PC-9 (cell line): ENCODE results near the gene FAM72C. TPM values are rescaled to one million over a fixed set of nuclear protein-coding genes. Genes with fewer than 3 reads are reported as not detected.
"Not testable (repeated sequence)": the region's sequence is repeated elsewhere in the genome, so short reads cannot be mapped to it uniquely, and the experiment has no call there.

Source experiments
- Bru-seq: library from RNA; stranded (reverse); fragments of 400-500 nt; gene quantifications from one replicate; lab custom pipeline; 2021; lab: Mats Ljungman, UMichigan
- BruChase-seq, 2 experiments: library from RNA; stranded (reverse); fragments of 400-500 nt; gene quantifications; one replicate each; lab custom pipeline; 2021; lab: Mats Ljungman, UMichigan
- BruUV-seq: library from RNA; stranded (reverse); fragments of 400-500 nt; replicated peaks from 2 replicates; lab custom pipeline; 2021; lab: Mats Ljungman, UMichigan
- CTCF ChIA-PET: fragments of 300-600 bp; sonication (Branson Sonifier 250); formaldehyde crosslinking; loops from one replicate; lab custom pipeline; 2022; ENCODE audit warnings: antibody characterized with exemption; lab: Charles Lee
- POLR2A ChIA-PET: fragments of 300-600 bp; sonication (Branson Sonifier 250); formaldehyde crosslinking; loops from one replicate; lab custom pipeline; 2022; ENCODE audit warnings: antibody characterized with exemption; ENCODE audit not compliant: unreplicated experiment; lab: Charles Lee
- DNase-seq, 2 experiments: peaks; one replicate each; pipeline versions ENCODE4 v3.0.0 to v3.0.0-alpha.2; 2015 to 2022; ENCODE audit warnings: mixed read lengths in 1 of 2
- H2AFZ ChIP-seq: fragments of 200-600 bp; sonication (generic); 2 replicates; pipeline ENCODE4 v1.8.1; 2017; ENCODE audit warnings: antibody characterized with exemption
- H3F3A ChIP-seq: fragments of 200-600 bp; sonication (generic); 2 replicates; pipeline ENCODE4 v1.8.1; 2017; ENCODE audit warnings: antibody characterized with exemption, mild to moderate bottlenecking, low read depth; ENCODE audit not compliant: insufficient read depth
- H3K27ac ChIP-seq: fragments of 200-600 bp; sonication (generic); 2 replicates; pipeline ENCODE4 v1.6.1; 2016; ENCODE audit warnings: mixed run types
- H3K27me3 ChIP-seq: fragments of 200-600 bp; sonication (generic); 2 replicates; pipeline ENCODE4 v1.6.1; 2016; ENCODE audit warnings: low read depth, mixed run types; ENCODE audit not compliant: insufficient read depth
- H3K36me3 ChIP-seq: fragments of 200-600 bp; sonication (generic); 2 replicates; pipeline ENCODE4 v1.6.1; 2016; ENCODE audit warnings: low read depth, mixed run types
- H3K4me1 ChIP-seq: fragments of 200-600 bp; sonication (generic); replicated peaks from 2 replicates; pipeline ENCODE4 v1.6.1; 2016; ENCODE audit warnings: mixed run types; ENCODE audit not compliant: insufficient read depth
- H3K4me2 ChIP-seq: fragments of 200-600 bp; sonication (generic); 2 replicates; pipeline ENCODE4 v1.6.1; 2017; ENCODE audit warnings: mixed run types
- H3K4me3 ChIP-seq: fragments of 200-600 bp; sonication (generic); 2 replicates; pipeline ENCODE4 v1.6.1; 2016; ENCODE audit warnings: mixed run types
- H3K79me2 ChIP-seq: fragments of 200-600 bp; sonication (generic); 2 replicates; pipeline ENCODE4 v1.6.1; 2017; ENCODE audit warnings: low read depth, mixed run types
- H3K9me2 ChIP-seq: fragments of 200-600 bp; sonication (generic); 2 replicates; pipeline ENCODE4 v1.8.1; 2017; ENCODE audit warnings: mild to moderate bottlenecking; ENCODE audit not compliant: insufficient read depth
- H3K9me3 ChIP-seq: fragments of 200-600 bp; sonication (generic); 2 replicates; pipeline ENCODE4 v1.8.1; 2016; ENCODE audit warnings: low read depth; ENCODE audit not compliant: insufficient read depth
- H4K20me1 ChIP-seq: fragments of 200-600 bp; sonication (generic); 2 replicates; pipeline ENCODE4 v1.8.1; 2017; ENCODE audit not compliant: insufficient read depth
- intact Hi-C: fragments of 100-400 bp; cut with micrococcal nuclease; formaldehyde crosslinking; loops from one replicate; pipeline ENCODE4 v1.10.0; 2022; ENCODE audit not compliant: unreplicated experiment
- long read RNA-seq: library from polyadenylated mRNA; stranded (forward); transcript quantifications from one replicate; pipeline ENCODE4 v2.0.0, GENCODE V29; 2022
- total RNA-seq: library from RNA; stranded (reverse); gene quantifications from 2 replicates; pipeline ENCODE4 v1.2.3, GENCODE V29; 2021

FAM72C gene
- total RNA-seq: 1.3 and 1.7 TPM in 2 replicates
- Bru-seq, nascent RNA: percentile 26 among the genes with signal in this experiment
- BruChase-seq, experiment 1, labeled RNA remaining after a 2-hour chase: percentile 21 among the genes with signal in this experiment
- BruChase-seq, experiment 2, labeled RNA remaining after a 6-hour chase: percentile 21 among the genes with signal in this experiment
- long read RNA-seq, partial matches to known transcripts: 0 of 1 reads
- long read RNA-seq, other reads (novel, unspliced or antisense): 1 of 1 reads

DNA sequence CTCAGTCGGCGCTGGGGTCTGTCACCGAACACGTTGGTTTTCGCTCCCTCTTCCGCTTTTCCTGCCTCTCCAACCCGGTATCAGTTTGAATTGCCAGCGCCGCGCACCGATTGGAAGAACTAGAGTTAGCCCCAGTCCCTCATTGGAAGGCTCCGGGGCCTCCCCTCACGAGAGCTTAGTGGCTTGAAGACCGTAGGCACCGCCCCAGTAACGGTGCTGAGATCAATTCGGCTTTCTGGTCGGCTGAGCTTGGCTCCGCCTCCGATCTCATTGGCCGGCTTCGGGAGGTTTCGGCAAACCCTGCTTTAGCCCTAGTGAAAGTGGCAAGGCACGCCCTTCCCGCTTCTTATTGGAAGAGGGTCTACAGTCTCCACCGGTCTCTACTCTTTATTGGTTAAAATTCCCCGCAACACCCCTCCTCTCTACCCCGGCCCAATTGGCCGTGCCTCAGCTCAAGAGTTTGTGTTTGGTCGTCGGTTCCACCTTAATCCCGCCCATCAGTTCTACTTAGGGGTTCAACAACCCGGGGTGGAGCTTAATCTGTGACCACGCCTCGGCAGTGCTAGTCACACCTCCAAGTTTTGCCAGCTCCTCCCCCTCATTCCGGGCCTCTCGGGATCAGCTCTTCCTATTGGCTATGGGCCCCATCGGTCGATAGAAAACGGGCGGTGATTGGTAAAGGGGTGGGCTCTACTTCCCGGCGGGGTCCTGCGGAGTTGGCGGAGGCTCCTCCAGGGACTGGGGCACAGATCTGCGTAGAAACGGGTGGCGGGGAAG, at the start of gene FAM72C:
FAM72C (minus strand) TSS at position 63 of the 777 bp plus-strand sequence. CDS start 845 bp downstream, outside the sequence.
- POLR2A ChIA-PET, H3F3A ChIP-seq: not testable (repeated sequence)

DNA sequence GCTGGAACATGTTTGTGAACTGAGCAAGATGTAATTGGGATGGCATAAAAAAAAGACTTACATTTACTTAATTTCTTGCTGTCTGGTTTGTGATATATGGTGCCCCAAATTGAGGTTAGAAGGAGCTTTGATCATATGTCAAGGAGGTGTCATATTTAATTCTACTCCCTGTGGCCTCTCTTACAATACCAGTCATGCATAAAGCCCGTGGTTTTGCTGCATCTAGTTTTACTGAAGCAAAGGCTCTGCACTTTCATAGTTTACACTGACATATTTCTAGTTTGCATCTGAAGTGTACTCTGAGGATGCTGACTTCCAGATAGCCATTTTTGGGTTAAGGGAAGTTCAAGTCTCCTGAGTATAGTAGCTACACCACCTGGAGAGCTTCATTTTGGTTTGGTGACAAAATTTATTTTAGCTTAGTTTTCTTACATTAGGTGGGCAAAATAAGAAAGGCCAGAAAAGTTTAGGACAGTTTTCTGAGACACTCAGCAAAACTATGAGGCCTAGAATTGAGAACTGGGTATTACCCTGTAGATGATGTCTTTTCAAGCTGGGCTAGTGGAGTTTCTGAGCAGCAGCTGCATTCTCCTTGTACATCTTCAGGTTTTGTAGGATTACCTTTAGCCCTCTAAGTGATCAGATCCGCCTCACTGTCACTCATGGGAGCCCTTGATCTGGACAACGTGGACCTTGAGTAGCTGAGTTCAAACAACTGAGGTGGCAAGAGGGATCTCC, 48.4 kb upstream of the FAM72C start:
- H3K27ac ChIP-seq, H2AFZ ChIP-seq, DNase-seq, POLR2A ChIA-PET, H4K20me1 ChIP-seq, H3K9me3 ChIP-seq, H3K27me3 ChIP-seq, CTCF ChIA-PET, H3K4me2 ChIP-seq, H3K4me3 ChIP-seq, H3K9me2 ChIP-seq, H3F3A ChIP-seq, H3K4me1 ChIP-seq, intact Hi-C loops, BruUV-seq, H3K79me2 ChIP-seq, H3K36me3 ChIP-seq: not testable (repeated sequence)

More for the DNA sequence above, at the start of gene FAM72C:
- H3K79me2 ChIP-seq, CTCF ChIA-PET, H3K27me3 ChIP-seq, H3K36me3 ChIP-seq, DNase-seq, H2AFZ ChIP-seq, intact Hi-C loops, H3K27ac ChIP-seq, H3K4me1 ChIP-seq, H3K9me3 ChIP-seq, BruUV-seq, H4K20me1 ChIP-seq, H3K4me2 ChIP-seq, H3K9me2 ChIP-seq, H3K4me3 ChIP-seq: not testable (repeated sequence)

DNA sequence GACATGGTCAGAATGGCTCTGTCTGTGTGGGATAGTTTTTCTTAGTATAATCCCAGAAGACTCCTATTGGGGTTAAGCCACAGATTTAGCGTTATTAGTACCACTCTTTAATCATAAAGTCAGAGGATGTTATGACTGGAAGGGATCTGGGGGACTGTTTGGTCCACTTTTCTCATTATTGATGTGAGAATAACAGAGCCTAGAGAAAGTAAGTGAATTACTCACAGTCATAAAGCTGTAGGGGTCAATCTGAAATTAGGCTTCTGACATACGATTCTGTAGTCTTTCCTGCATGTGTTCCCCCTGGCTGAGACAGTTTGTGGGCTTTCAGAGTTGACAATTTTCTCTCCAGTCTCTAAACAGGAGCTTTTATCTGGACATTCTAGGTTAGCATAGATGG, 47.3 kb upstream of the FAM72C start:
- H3K27me3 ChIP-seq, H3K4me3 ChIP-seq, H3K79me2 ChIP-seq, DNase-seq, H3K9me3 ChIP-seq, H3K4me2 ChIP-seq, H2AFZ ChIP-seq, H3K4me1 ChIP-seq, CTCF ChIA-PET, H3K9me2 ChIP-seq, H4K20me1 ChIP-seq, BruUV-seq, POLR2A ChIA-PET, intact Hi-C loops, H3K36me3 ChIP-seq, H3F3A ChIP-seq, H3K27ac ChIP-seq: not testable (repeated sequence)

DNA sequence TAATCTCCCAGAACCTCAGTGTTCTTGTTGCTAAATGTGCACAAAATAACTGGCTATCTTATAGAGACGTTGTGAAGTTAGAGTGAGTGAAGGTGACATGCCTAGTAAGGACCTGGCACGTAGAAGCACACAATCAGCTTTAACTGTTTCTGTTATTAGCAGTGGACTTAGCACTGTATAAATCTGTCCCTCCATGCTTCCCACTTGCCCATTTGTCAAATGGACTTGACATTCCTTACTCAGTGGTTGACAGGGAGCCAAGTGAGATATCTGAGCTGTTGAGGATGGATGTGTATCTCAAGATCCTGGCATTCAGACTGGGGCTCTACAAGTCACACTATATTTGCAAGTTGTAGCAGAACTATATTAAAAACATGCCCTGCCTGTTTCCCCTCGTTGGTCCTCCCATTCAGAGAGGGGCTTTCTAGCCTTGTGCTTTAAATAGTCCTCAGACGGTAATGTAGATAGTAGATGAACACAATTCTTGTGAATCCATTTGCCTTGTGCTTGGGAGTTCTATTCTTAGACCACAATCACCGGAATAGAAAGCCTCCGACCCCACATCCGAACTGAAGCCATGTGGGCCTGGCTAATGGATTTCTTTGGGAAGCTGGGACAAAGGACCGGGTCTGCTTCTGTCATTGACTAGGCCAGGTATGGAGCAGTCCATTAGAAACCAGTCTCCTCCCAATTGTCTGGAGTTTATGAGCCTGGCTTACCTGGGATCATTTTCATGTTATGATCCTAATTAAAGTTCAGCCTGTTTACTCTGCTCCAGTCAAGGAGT, 43.6 kb upstream of the FAM72C start:
- BruUV-seq, CTCF ChIA-PET, POLR2A ChIA-PET, H3K36me3 ChIP-seq, H3K9me2 ChIP-seq, H3K4me3 ChIP-seq, H3K4me2 ChIP-seq, H4K20me1 ChIP-seq, H3K4me1 ChIP-seq, DNase-seq, H3K27me3 ChIP-seq, H2AFZ ChIP-seq, H3K9me3 ChIP-seq, H3K79me2 ChIP-seq, H3F3A ChIP-seq, H3K27ac ChIP-seq, intact Hi-C loops: not testable (repeated sequence)

DNA sequence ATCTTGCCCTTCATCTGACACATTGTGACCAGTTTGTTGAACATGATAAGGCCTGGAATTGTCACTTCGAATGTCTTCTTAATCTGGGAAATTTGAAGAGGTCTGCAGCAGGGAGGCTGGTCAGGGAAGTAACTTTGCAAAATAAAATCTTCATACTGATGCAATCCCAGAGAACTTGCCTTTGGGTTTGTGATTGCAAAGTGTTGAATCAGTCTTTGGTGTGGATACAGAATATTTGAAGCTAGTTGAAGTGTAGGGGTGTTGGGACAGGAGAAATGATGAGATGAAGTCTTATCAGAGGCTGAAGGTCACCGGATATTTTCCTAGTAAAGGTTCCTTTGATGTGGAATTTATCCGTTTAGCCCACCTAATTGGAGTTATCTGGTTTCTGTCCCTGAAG, 42.7 kb upstream of the FAM72C start:
- CTCF ChIA-PET: not testable (repeated sequence)

DNA sequence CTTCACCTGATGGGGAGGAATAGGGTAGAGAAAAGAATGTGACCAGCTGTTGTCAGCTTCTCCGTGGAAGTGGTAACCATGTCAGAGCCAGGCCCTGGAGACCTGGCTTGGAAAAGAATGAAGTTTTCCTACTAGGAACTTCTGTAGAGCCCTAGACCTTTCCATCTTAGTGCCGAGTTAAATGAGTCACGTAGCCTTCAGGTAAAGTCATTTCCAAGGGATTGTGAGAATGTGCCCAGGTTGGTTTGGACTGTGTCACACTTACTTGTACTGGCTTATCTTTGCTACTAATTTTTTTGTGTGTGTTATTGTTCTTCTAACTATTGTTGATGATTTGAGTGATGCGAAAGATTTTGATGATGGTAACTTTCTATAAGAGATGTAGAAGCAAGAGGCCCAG, 42.3 kb upstream of the FAM72C start:
- H3K79me2 ChIP-seq, H3K4me3 ChIP-seq, CTCF ChIA-PET, POLR2A ChIA-PET, H4K20me1 ChIP-seq, intact Hi-C loops, H3K27me3 ChIP-seq, H3K27ac ChIP-seq, H3K9me3 ChIP-seq, DNase-seq, H3K4me1 ChIP-seq, H3F3A ChIP-seq, H3K4me2 ChIP-seq, H3K9me2 ChIP-seq, H3K36me3 ChIP-seq, BruUV-seq, H2AFZ ChIP-seq: not testable (repeated sequence)

More for the DNA sequence above, 42.7 kb upstream of the FAM72C start:
- BruUV-seq, H3K9me3 ChIP-seq, H3K36me3 ChIP-seq, H3K27me3 ChIP-seq, POLR2A ChIA-PET, H2AFZ ChIP-seq, H3K9me2 ChIP-seq, H4K20me1 ChIP-seq, H3K27ac ChIP-seq, H3K4me2 ChIP-seq, H3K4me3 ChIP-seq, intact Hi-C loops, H3K4me1 ChIP-seq, DNase-seq, H3F3A ChIP-seq, H3K79me2 ChIP-seq: not testable (repeated sequence)
